Activated T-helper 2 cell treated with anti-CD3 and anti-CD28 coated beads, Interferon-gamma antibody, Interleukin-2, Interleukin-4, amounts not matched to agents 10 μg/mL and 5 μg/mL and 100 μg/mL, durations not matched to agents 14 hours and 24 hours and 36 hours (primary cell): ENCODE results near the gene TSPAN33. TPM values are rescaled to one million over a fixed set of nuclear protein-coding genes. Genes with fewer than 3 reads are reported as not detected.
A peak's percentile ranks its signal among the peaks of the same experiment; 100 is the strongest.

Experiments
- DNase-seq: peaks from one replicate; pipeline ENCODE4 v3.0.0; 2021; ENCODE audit warnings: low spot score
- H3K27ac Mint-ChIP-seq: one replicate; pipeline ENCODE4 v1.8.0; 2021; ENCODE audit warnings: mixed read lengths
- H3K27me3 Mint-ChIP-seq: one replicate; pipeline ENCODE4 v1.8.0; 2021; ENCODE audit warnings: low read depth, mixed read lengths
- H3K36me3 Mint-ChIP-seq: one replicate; pipeline ENCODE4 v1.8.0; 2021; ENCODE audit warnings: low read depth, mixed read lengths
- H3K4me1 Mint-ChIP-seq: one replicate; pipeline ENCODE4 v1.8.0; 2021; ENCODE audit warnings: low read depth, mixed read lengths
- H3K4me3 Mint-ChIP-seq: one replicate; pipeline ENCODE4 v1.8.0; 2021; ENCODE audit warnings: low read depth, mild to moderate bottlenecking, moderate library complexity, mixed read lengths
- H3K9me3 Mint-ChIP-seq: one replicate; pipeline ENCODE4 v1.8.0; 2021; ENCODE audit warnings: mixed read lengths
- intact Hi-C: fragments of 100-400 bp; cut with micrococcal nuclease; formaldehyde crosslinking; loops from one replicate; pipeline ENCODE4 v1.15.1; 2023
- total RNA-seq: library from RNA; stranded (reverse); gene quantifications from 2 replicates; pipeline ENCODE4 v1.2.3, GENCODE V29; 2022

Gene TSPAN33
- total RNA-seq, 1 donor from 2014 or later, result 5.5 TPM

GRCh38 chr7:129188892-129189660 is 44.6 kb downstream of the TSPAN33 start:
- DNase-seq, result no peak
- Mint-ChIP-seq H3K27ac (no peak overlapping the region), H3K36me3 (no peaks in the 10 kb centered on the region), H3K9me3 (no peaks in the 10 kb centered on the region), H3K4me1 (peaks cover 2% of the 10 kb centered on the region), H3K4me3 (peak overlapping the region; percentile 30), H3K27me3 (peaks cover 60% of the 10 kb centered on the region)
- intact Hi-C loops, result no loop called here

GRCh38 chr7:129189661-129190310 is 45.3 kb downstream of the TSPAN33 start:
- H3K4me3 Mint-ChIP-seq, result peak overlapping the region; percentile 30
- no peaks in the 10 kb centered on the region for H3K36me3 Mint-ChIP-seq
- no peak for DNase-seq
- H3K27ac Mint-ChIP-seq, result no peak overlapping the region
- peaks cover 60% of the 10 kb centered on the region for H3K27me3 Mint-ChIP-seq
- intact Hi-C loops, result no loop called here
- H3K9me3 Mint-ChIP-seq, result no peaks in the 10 kb centered on the region
- peaks cover 2% of the 10 kb centered on the region for H3K4me1 Mint-ChIP-seq

GRCh38 chr7:129191272-129191671 is 46.8 kb downstream of the TSPAN33 start:
- DNase-seq, result no peak
- intact Hi-C loops, result no loop called here
- Mint-ChIP-seq H3K9me3 (no peaks in the 10 kb centered on the region), H3K36me3 (no peaks in the 10 kb centered on the region), H3K27ac (no peak overlapping the region), H3K4me1 (peaks cover 2% of the 10 kb centered on the region), H3K4me3 (no peak overlapping the region), H3K27me3 (peaks cover 52% of the 10 kb centered on the region)

- H3K27ac Mint-ChIP-seq, result no peak overlapping the region
- H3K36me3 Mint-ChIP-seq, result no peaks in the 10 kb centered on the region
- H3K4me3 Mint-ChIP-seq, result no peak overlapping the region
- DNase-seq, result no peak
- H3K27me3 Mint-ChIP-seq, result peaks cover 41% of the 10 kb centered on the region
- H3K4me1 Mint-ChIP-seq, result peaks cover 2% of the 10 kb centered on the region
- H3K9me3 Mint-ChIP-seq, result no peaks in the 10 kb centered on the region
- intact Hi-C loops, result no loop called here
Observed at GRCh38 chr7:129193892-129194291, 49.4 kb downstream of the TSPAN33 start.

- intact Hi-C loops, result no loop called here
- Mint-ChIP-seq H3K4me1 (no peaks in the 10 kb centered on the region), H3K36me3 (no peaks in the 10 kb centered on the region), H3K27ac (no peak overlapping the region), H3K9me3 (no peaks in the 10 kb centered on the region), H3K27me3 (peaks cover 13% of the 10 kb centered on the region), H3K4me3 (no peak overlapping the region)
- DNase-seq, result no peak
Observed at GRCh38 chr7:129197771-129198170, 53.3 kb downstream of the TSPAN33 start.

GRCh38 chr7:129199406-129199805 is 54.9 kb downstream of the TSPAN33 start:
- H3K27ac Mint-ChIP-seq, result no peak overlapping the region
- peaks cover 10% of the 10 kb centered on the region for H3K27me3 Mint-ChIP-seq
- H3K9me3 Mint-ChIP-seq, result no peaks in the 10 kb centered on the region
- intact Hi-C loops, result no loop called here
- no peak for DNase-seq
- H3K4me1 Mint-ChIP-seq, result no peaks in the 10 kb centered on the region
- no peaks in the 10 kb centered on the region for H3K36me3 Mint-ChIP-seq
- H3K4me3 Mint-ChIP-seq, result no peak overlapping the region

- Mint-ChIP-seq H3K9me3 (no peaks in the 10 kb centered on the region), H3K27me3 (peaks cover 10% of the 10 kb centered on the region), H3K4me1 (no peaks in the 10 kb centered on the region), H3K27ac (no peak overlapping the region), H3K36me3 (no peaks in the 10 kb centered on the region), H3K4me3 (no peak overlapping the region)
- no peak for DNase-seq
- intact Hi-C loops, result no loop called here
Observed at GRCh38 chr7:129202058-129202777, 57.7 kb downstream of the TSPAN33 start.

- Mint-ChIP-seq H3K27me3 (peaks cover 8% of the 10 kb centered on the region), H3K27ac (no peak overlapping the region), H3K36me3 (no peaks in the 10 kb centered on the region), H3K9me3 (no peaks in the 10 kb centered on the region), H3K4me3 (no peak overlapping the region), H3K4me1 (no peaks in the 10 kb centered on the region)
- intact Hi-C loops, result no loop called here
- DNase-seq, result no peak
Observed at GRCh38 chr7:129203050-129203741, 58.7 kb downstream of the TSPAN33 start.

GRCh38 chr7:129205126-129205818 is 60.8 kb downstream of the TSPAN33 start:
- no peak overlapping the region for H3K4me3 Mint-ChIP-seq
- intact Hi-C loops, result no loop called here
- H3K4me1 Mint-ChIP-seq, result no peaks in the 10 kb centered on the region
- H3K27ac Mint-ChIP-seq, result no peak overlapping the region
- DNase-seq, result no peak
- no peaks in the 10 kb centered on the region for H3K36me3 Mint-ChIP-seq
- no peaks in the 10 kb centered on the region for H3K9me3 Mint-ChIP-seq
- H3K27me3 Mint-ChIP-seq, result peaks cover 10% of the 10 kb centered on the region

- H3K9me3 Mint-ChIP-seq, result no peaks in the 10 kb centered on the region
- H3K4me1 Mint-ChIP-seq, result no peaks in the 10 kb centered on the region
- H3K27me3 Mint-ChIP-seq, result peaks cover 11% of the 10 kb centered on the region
- H3K4me3 Mint-ChIP-seq, result no peak overlapping the region
- DNase-seq, result no peak
- no peaks in the 10 kb centered on the region for H3K36me3 Mint-ChIP-seq
- H3K27ac Mint-ChIP-seq, result no peak overlapping the region
- intact Hi-C loops, result no loop called here
Observed at GRCh38 chr7:129205987-129206785, 61.7 kb downstream of the TSPAN33 start.

- peaks cover 10% of the 10 kb centered on the region for H3K27me3 Mint-ChIP-seq
- H3K36me3 Mint-ChIP-seq, result no peaks in the 10 kb centered on the region
- no peak overlapping the region for H3K4me3 Mint-ChIP-seq
- H3K9me3 Mint-ChIP-seq, result no peaks in the 10 kb centered on the region
- no peak overlapping the region for H3K27ac Mint-ChIP-seq
- DNase-seq, result no peak
- intact Hi-C loops, result no loop called here
- no peaks in the 10 kb centered on the region for H3K4me1 Mint-ChIP-seq
Observed at GRCh38 chr7:129208667-129209066, 64.2 kb downstream of the TSPAN33 start.
